ACC112 (cell line): Measurements from ENCODE around the gene MAP3K4.

Source experiments
- H2AFZ ChIP-seq: fragments of 200-600 bp; sonication (generic); one replicate; pipeline ENCODE4 v1.6.0; 2017; ENCODE audit warnings: antibody characterized with exemption, low read length; ENCODE audit not compliant: unreplicated experiment
- H3K27ac ChIP-seq: fragments of 200-600 bp; sonication (generic); 2 replicates; pipeline ENCODE4 v1.5.1; 2014; ENCODE audit warnings: low read depth, mild to moderate bottlenecking, antibody characterized with exemption, low read length, moderate library complexity
- H3K27me3 ChIP-seq: fragments of 200-600 bp; sonication (generic); 2 replicates; pipeline ENCODE4 v1.6.1; 2014; ENCODE audit warnings: mild to moderate bottlenecking, antibody characterized with exemption, low read length, moderate library complexity, mixed read lengths; ENCODE audit not compliant: insufficient read depth
- H3K36me3 ChIP-seq: fragments of 200-600 bp; sonication (generic); 2 replicates; pipeline ENCODE4 v1.6.1; 2016; ENCODE audit warnings: mild to moderate bottlenecking, antibody characterized with exemption, low read length, moderate library complexity, mixed read lengths; ENCODE audit not compliant: insufficient read depth
- H3K4me1 ChIP-seq: fragments of 200-600 bp; sonication (generic); one replicate; pipeline ENCODE4 v1.6.1; 2016; ENCODE audit warnings: low read length, mixed read lengths; ENCODE audit not compliant: insufficient read depth, unreplicated experiment, control insufficient read depth
- H3K4me3 ChIP-seq: fragments of 200-600 bp; sonication (generic); 2 replicates; pipeline ENCODE4 v1.5.1; 2014; ENCODE audit warnings: mild to moderate bottlenecking, low read depth, low read length
- H3K79me2 ChIP-seq: fragments of 200-600 bp; sonication (generic); one replicate; pipeline ENCODE4 v1.6.0; 2016; ENCODE audit warnings: low read length; ENCODE audit not compliant: control insufficient read depth, unreplicated experiment, insufficient read depth

MAP3K4 gene

DNA sequence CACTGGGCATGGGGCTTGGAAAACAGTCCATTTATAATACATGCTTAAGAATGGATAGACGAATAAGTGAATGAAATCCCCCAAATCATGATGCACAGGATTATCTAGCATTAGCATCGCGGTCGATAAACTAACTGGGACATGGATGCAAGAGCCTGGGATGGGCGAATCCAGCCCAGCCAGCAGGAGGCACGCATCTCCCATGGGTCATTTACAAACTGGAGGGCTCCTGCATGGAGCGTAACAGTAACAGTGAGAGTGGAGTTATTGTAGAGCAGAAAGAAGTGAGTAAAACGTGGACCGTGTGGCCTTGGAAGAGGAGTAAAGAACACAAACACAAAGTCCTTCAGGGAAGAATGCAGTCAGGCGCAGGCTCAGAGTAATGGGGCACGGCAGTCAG, 145.8 kb downstream of the MAP3K4 start:
- no peak overlapping the region for H2AFZ ChIP-seq
- no peaks in the 10 kb centered on the region for H3K79me2 ChIP-seq
- no peak overlapping the region for H3K27ac ChIP-seq
- no peaks in the 10 kb centered on the region for H3K36me3 ChIP-seq
- H3K27me3 ChIP-seq = no peaks in the 10 kb centered on the region
- H3K4me1 ChIP-seq = no peaks in the 10 kb centered on the region
- H3K4me3 ChIP-seq = no peak overlapping the region

DNA sequence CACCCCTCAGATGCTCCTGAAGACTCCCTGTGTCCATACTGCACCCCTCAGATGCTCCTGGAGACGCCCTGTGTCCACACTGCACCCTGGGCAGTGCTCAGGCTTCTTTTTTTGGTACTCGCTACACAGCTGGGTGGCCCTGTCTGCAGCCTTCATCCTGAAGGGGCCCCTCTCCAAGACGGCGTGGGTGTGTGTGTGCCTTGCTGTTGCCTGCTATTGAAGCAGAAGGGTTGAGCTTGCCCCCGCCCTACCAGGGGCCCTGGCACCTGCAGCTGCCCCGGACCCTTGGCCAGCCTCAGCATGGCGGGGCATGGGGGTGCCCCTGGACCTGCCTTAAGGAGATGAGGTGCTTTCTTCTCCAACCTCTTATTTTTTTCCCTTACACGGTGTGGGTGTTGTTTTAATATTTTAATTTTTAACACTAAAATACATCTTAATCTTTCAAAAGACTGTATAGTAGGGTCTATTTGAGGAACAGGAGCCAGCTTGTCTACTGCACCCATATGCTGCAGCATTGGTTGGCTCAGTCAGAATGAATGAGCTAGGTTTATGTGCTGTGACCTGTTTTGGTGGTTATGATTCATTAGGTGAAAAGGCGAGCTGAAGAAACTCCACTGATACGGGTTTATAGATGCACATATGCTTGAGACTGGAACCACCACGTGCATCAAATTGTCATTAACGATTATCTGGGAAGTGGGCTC, 146.4 kb downstream of the MAP3K4 start:
- Histone ChIP-seq H3K4me3 (no peak overlapping the region), H3K36me3 (no peaks in the 10 kb centered on the region), H3K27me3 (no peaks in the 10 kb centered on the region), H3K79me2 (no peaks in the 10 kb centered on the region), H2AFZ (no peak overlapping the region), H3K27ac (no peak overlapping the region), H3K4me1 (no peaks in the 10 kb centered on the region)

DNA sequence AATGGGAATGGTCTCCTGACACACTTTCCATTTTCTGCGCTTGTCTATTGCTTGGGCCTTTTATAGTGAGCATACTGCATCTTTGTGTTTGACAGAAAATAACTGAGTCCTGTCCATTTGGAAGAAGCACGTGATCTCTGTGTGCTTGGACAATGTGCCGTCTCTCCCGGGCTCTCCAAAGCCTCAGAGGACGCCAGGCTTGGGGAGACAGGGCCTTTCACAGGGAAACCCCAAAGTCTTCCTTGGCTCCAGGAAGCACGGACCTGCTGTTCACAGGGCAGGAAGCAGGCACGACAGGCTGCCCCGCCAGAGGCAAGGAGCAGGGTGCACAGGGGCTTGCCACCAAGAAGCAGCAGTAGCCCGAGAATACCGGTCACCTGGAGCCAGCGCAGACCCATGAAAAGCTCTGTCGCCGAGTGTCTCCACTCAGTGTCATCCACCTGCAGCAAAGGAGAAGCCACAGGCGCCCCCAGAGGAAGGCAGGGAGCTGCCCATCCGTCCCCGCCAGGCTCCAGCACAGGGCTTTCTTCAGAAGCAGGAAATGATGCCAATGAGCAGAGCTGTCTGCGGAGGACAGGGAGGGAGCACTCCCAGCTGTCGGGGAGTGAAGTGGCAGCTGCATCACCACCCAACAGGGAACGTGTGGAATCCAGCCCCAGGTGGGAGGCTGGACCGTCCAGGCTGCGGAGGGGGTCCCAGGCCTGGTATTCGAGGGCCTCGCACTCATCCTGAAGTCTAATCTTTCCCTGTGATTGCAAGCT, 147.2 kb downstream of the MAP3K4 start:
- Histone ChIP-seq H3K27me3 (no peaks in the 10 kb centered on the region), H3K79me2 (no peaks in the 10 kb centered on the region), H3K27ac (no peak overlapping the region), H3K4me3 (no peak overlapping the region), H2AFZ (no peak overlapping the region), H3K4me1 (no peaks in the 10 kb centered on the region), H3K36me3 (no peaks in the 10 kb centered on the region)

DNA sequence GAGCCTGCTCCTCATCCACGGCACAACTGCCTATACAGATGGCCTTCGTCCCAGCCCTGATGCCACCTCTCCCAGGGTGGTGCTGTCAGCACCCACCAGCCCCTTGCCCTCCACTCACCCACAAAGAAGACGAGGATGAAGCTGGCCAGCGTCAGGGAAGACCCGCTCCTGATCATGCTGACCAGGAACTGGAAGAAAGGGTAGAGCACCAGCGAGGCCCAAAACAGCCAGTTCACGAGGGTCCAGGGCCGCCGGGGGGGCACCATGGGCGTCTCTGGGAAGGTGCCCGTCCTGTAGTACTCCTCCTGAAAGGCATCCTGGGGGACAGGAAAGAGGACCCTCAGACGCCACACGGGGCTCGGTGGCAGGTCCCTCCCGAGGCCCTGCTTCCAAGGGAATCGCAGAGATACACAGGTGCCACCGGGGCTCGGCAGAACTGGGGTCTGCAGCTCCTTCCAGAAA, 147.8 kb downstream of the MAP3K4 start:
- Histone ChIP-seq H3K79me2 (no peaks in the 10 kb centered on the region), H3K4me1 (no peaks in the 10 kb centered on the region), H3K4me3 (no peak overlapping the region), H3K36me3 (no peaks in the 10 kb centered on the region), H3K27ac (no peak overlapping the region), H2AFZ (no peak overlapping the region), H3K27me3 (no peaks in the 10 kb centered on the region)

DNA sequence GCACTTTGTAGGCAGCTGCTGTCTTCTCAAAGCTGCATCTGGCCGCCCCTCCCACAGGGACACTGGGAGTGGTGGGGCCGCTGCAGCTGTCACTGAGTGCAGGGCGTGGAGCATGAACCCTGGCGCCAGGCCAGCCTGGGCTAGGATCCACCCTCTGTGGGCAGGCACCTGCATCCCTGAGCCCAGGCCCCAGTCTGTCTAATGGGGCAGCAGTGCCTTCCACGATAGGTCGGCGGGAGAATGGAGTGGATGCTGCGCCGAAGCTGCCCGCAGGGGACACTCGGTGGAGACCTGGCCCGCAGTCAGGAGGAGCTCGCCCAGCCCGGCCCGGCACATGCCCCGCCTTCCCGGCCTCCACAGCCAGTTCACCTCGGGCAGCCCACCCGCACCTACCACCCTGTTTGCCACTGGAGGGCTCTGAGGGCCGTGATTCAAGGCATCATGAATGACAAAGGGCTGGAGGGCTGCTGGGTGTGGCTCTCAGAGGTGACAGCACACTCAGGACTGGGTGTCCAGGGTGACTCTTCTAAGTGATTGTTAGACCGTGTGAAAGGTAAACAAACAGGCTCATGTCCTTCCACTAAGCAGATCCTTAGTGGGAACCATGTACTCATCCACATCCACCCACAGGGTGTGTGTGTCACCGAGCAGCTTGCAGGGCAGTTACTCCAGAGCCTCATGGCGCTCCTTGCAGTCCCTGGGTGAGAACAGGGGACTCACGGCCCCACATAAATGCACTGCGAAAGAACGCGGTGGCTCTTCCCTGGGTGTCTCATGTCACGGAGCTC, 148.4 kb downstream of the MAP3K4 start:
- H3K36me3 ChIP-seq = no peaks in the 10 kb centered on the region
- H3K27ac ChIP-seq = no peak overlapping the region
- no peak overlapping the region for H3K4me3 ChIP-seq
- no peaks in the 10 kb centered on the region for H3K4me1 ChIP-seq
- no peak overlapping the region for H2AFZ ChIP-seq
- no peaks in the 10 kb centered on the region for H3K27me3 ChIP-seq
- no peaks in the 10 kb centered on the region for H3K79me2 ChIP-seq

DNA sequence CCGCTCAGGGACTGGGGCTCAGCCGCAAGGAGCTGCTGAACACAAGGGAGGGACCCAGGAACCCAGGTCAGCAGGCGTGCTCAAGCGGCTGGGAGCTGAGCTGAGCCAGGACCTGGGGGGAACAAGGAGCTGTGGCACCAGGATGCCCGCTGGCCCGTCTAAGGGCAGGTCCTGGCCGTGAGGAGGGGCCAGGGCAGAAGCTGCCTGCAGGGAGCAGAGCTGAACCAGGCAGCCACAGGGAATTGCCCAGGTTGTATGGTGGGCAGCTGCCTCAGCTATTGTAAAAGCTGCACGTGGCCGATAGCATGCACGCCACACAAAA, 148.9 kb downstream of the MAP3K4 start:
- H3K4me1 ChIP-seq = no peaks in the 10 kb centered on the region
- H3K27me3 ChIP-seq = no peaks in the 10 kb centered on the region
- no peak overlapping the region for H3K4me3 ChIP-seq
- no peaks in the 10 kb centered on the region for H3K36me3 ChIP-seq
- H3K79me2 ChIP-seq = no peaks in the 10 kb centered on the region
- no peak overlapping the region for H2AFZ ChIP-seq
- no peak overlapping the region for H3K27ac ChIP-seq

DNA sequence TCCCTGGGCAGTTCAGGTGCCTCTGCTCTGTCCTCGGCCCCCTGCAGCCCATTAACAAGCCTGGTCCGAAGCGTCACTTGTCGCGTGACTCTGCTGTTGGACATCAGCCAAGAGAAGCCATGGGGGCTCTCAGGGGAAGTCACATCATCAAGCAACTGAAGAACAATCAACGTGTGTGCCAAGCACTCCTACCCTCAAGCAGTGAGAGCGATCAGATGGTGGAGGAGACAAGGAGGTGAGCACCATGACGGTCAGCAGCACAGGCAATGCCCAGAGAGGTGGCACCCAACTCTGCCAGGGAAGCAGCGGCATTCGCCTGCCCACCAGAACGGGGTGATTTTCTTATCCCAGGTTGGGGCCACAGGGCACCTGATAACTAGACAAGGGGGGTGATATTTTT, 149.6 kb downstream of the MAP3K4 start:
- no peaks in the 10 kb centered on the region for H3K79me2 ChIP-seq
- no peaks in the 10 kb centered on the region for H3K27me3 ChIP-seq
- no peak overlapping the region for H3K4me3 ChIP-seq
- H3K4me1 ChIP-seq = no peaks in the 10 kb centered on the region
- no peak overlapping the region for H2AFZ ChIP-seq
- no peak overlapping the region for H3K27ac ChIP-seq
- H3K36me3 ChIP-seq = no peaks in the 10 kb centered on the region

DNA sequence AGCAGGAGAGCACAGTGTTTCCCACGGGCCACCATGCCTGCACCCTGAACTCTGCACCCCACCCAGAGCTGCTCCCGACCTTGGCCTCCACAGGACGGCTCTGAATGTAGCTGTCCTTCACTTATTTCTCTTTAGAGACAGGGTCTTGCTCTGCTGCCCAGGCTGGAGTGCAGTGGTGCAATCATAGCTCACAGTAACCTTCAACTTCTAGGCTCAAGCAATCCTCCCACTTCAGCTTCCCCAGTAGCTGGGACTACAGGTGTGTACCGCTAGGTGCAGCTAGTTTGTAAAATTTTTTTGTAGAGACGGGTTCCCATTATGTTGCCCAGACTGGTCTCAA, 151.4 kb downstream of the MAP3K4 start:
- Histone ChIP-seq H3K36me3 (no peaks in the 10 kb centered on the region), H3K4me3 (no peak overlapping the region), H3K27me3 (no peaks in the 10 kb centered on the region), H3K79me2 (no peaks in the 10 kb centered on the region), H3K27ac (no peak overlapping the region), H2AFZ (no peak overlapping the region), H3K4me1 (no peaks in the 10 kb centered on the region)

DNA sequence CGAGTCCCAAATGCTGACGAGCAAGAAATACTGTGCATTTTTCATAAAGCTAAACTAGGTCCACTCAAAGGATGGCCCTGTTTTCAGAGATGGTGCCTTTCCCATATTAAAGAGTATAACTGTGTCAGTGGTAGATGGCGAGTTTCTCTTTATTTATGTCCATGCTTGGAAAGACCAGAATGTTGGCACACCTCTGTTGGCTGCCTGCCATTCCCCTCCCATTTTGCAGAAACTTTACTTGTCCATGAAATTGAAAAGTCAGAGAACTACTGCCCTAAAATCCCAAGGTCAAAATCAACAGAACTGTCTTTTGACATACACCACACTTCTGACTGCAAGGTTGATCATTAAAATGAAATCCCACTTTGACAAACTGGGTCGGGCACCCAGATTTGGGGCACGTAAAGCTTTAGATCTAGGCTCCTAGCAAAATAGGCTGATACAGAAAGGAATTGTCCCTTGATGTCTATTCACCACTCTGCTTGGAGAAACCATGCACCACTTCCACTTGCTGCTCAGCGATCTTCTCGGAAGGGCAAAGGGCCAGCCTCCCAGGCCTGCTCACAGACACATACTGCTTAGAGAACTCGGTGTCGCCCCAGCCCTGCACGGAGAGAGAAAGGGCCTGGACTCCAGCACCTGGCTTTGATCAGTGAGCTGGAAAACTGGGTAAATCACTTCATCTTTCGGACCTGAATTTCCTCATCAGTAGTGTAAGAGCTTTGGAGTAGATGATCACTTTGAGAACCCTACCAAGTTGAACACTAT, 152.3 kb downstream of the MAP3K4 start:
- Histone ChIP-seq H2AFZ (no peak overlapping the region), H3K4me3 (no peak overlapping the region), H3K36me3 (peaks cover 3% of the 10 kb centered on the region; the same call in 1 of the 2 replicates), H3K79me2 (no peaks in the 10 kb centered on the region), H3K4me1 (no peaks in the 10 kb centered on the region), H3K27ac (no peak overlapping the region), H3K27me3 (no peaks in the 10 kb centered on the region)

DNA sequence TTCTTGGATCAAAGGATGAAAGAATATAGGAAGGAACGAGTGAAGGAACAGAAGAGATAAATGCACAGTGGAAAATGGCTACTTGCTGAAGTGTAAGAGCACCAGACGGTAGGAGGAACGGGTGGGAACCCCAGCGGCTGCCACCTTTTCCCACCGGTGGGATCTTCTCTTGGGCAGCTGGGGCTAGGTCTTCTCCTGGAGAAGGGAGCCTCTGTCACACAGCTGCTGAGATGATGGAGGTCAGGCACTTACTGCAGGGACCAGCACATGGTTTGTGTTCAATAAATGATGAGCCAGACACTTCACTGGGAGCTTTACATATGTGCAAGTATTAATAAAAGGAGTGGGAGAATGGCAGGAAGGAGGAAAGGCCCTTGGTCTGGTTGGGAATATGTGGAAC, 158.6 kb downstream of the MAP3K4 start:
- H3K36me3 ChIP-seq = peaks cover 6% of the 10 kb centered on the region; the same call in 1 of the 2 replicates

More for the DNA sequence above, 158.6 kb downstream of the MAP3K4 start:
- H3K27ac ChIP-seq = no peak overlapping the region
- H3K4me1 ChIP-seq = no peaks in the 10 kb centered on the region
- no peak overlapping the region for H3K4me3 ChIP-seq
- no peak overlapping the region for H2AFZ ChIP-seq
- no peaks in the 10 kb centered on the region for H3K79me2 ChIP-seq
- no peaks in the 10 kb centered on the region for H3K27me3 ChIP-seq
